DND-41 (cell line): ENCODE results near the gene LIM2.
"Not testable (repeated sequence)": the region's sequence is repeated elsewhere in the genome, so short reads cannot be mapped to it uniquely, and the experiment has no call there.

Experiments used
- ATAC-seq: fragments of 200-7000 bp; cut with Tn5 transposase; 3 replicates; pipeline ENCODE4 v1.9.1; 2021; ENCODE audit warnings: low read depth; ENCODE audit not compliant: insufficient read depth
- DNase-seq: peaks from one replicate; pipeline ENCODE4 v3.0.0-alpha.2; 2020
- H2AFZ ChIP-seq: 2 replicates; pipeline ENCODE4 v1.6.0; 2012; ENCODE audit warnings: low read depth, low read length
- H3K27ac ChIP-seq: 2 replicates; pipeline ENCODE4 v1.5.1; 2012; ENCODE audit warnings: low read length, inconsistent platforms
- H3K27me3 ChIP-seq: fragments of 200-600 bp; sonication (generic); 2 replicates; pipeline ENCODE4 v1.6.0; 2012; ENCODE audit warnings: low read length, mild to moderate bottlenecking, inconsistent platforms; ENCODE audit not compliant: insufficient read depth, poor library complexity
- H3K36me3 ChIP-seq: 2 replicates; pipeline ENCODE4 v1.5.1; 2012; ENCODE audit warnings: low read length, inconsistent platforms; ENCODE audit not compliant: insufficient read depth
- H3K4me1 ChIP-seq: 2 replicates; pipeline ENCODE4 v1.5.1; 2012; ENCODE audit warnings: mild to moderate bottlenecking, low read length; ENCODE audit not compliant: insufficient read depth
- H3K4me2 ChIP-seq: 2 replicates; pipeline ENCODE4 v1.6.0; 2012; ENCODE audit warnings: mild to moderate bottlenecking, moderate library complexity, low read length, inconsistent platforms; ENCODE audit not compliant: insufficient read depth
- H3K4me3 ChIP-seq, 2 experiments: fragments of 200-600 bp in 1 of 2; shearing (Covaris generic) in 1 of 2; 2 replicates each; pipeline ENCODE4 v1.5.1; 2012 to 2016; ENCODE audit warnings: inconsistent platforms in 2 of 2, low read length in 2 of 2, mild to moderate bottlenecking in 2 of 2, low read depth in 1 of 2, moderate library complexity in 1 of 2
- H3K79me2 ChIP-seq: 2 replicates; pipeline ENCODE4 v1.6.0; 2012; ENCODE audit warnings: low read length, inconsistent platforms; ENCODE audit not compliant: insufficient read depth
- H3K9ac ChIP-seq: 2 replicates; pipeline ENCODE4 v1.6.0; 2012; ENCODE audit warnings: low read depth, mild to moderate bottlenecking, inconsistent platforms, low read length, moderate library complexity
- H3K9me3 ChIP-seq: 2 replicates; pipeline ENCODE4 v1.5.1; 2012; ENCODE audit warnings: low read length, moderate library complexity, mild to moderate bottlenecking, inconsistent platforms; ENCODE audit not compliant: insufficient read depth, severe bottlenecking
- H4K20me1 ChIP-seq: 2 replicates; pipeline ENCODE4 v1.6.0; 2012; ENCODE audit warnings: low read length; ENCODE audit not compliant: insufficient read depth
- EZH2 ChIP-seq: IDR thresholded peaks from 3 replicates; pipeline ENCODE4 v1.6.1; 2012; ENCODE audit warnings: borderline replicate concordance, low read depth, mild to moderate bottlenecking, moderate library complexity, low read length, inconsistent platforms; ENCODE audit not compliant: severe bottlenecking
- TF ChIP-seq, protein P1 (sequence below): IDR thresholded peaks from 2 replicates; pipeline ENCODE4 v1.5.1; 2012; ENCODE audit warnings: borderline replicate concordance, low read length, moderate library complexity, mild to moderate bottlenecking; ENCODE audit not compliant: poor library complexity, severe bottlenecking; ENCODE audit errors: extremely low read depth

The LIM2 gene

DNA sequence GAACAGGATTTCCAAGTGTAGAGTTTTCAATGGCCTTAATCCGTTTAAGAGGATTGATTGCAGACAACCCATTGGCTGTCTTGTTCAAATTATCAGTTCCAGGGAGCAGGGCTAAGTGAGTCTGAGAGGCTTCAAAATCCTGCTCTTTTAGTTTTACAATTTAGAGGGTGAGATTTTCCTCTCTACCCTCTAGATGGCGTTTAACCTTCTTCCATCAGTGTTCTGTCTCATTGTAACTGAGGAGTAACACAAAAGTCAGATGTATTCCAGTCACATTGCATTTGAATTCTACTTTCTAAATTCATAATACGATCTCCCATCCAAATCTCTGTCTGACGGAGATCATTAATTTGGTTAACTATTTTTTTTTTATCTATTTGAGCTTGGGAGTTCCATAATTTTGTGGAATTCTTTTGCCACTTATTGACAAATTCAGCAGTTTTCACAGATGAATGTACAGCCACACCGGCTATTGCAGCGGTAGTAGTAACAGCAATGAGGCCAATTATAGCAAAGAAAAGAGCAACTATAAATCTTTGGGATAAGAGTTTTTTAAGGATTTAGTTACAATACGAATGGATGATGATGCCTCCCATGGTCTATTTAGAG is 10.4 kb upstream of the LIM2 start:
- Histone ChIP-seq H3K4me2 (no peak overlapping the region), H3K27ac (no peak overlapping the region), H4K20me1 (no peaks in the 10 kb centered on the region), H3K36me3 (no peaks in the 10 kb centered on the region), H2AFZ (no peak overlapping the region), H3K9ac (no peak overlapping the region), H3K79me2 (peaks cover 10% of the 10 kb centered on the region), H3K27me3 (no peaks in the 10 kb centered on the region), H3K4me1 (peaks cover 18% of the 10 kb centered on the region), H3K9me3 (peaks cover 11% of the 10 kb centered on the region), H3K4me3 (no peak overlapping the region)
- DNase-seq: no peak
- TF ChIP-seq, protein P1, sequence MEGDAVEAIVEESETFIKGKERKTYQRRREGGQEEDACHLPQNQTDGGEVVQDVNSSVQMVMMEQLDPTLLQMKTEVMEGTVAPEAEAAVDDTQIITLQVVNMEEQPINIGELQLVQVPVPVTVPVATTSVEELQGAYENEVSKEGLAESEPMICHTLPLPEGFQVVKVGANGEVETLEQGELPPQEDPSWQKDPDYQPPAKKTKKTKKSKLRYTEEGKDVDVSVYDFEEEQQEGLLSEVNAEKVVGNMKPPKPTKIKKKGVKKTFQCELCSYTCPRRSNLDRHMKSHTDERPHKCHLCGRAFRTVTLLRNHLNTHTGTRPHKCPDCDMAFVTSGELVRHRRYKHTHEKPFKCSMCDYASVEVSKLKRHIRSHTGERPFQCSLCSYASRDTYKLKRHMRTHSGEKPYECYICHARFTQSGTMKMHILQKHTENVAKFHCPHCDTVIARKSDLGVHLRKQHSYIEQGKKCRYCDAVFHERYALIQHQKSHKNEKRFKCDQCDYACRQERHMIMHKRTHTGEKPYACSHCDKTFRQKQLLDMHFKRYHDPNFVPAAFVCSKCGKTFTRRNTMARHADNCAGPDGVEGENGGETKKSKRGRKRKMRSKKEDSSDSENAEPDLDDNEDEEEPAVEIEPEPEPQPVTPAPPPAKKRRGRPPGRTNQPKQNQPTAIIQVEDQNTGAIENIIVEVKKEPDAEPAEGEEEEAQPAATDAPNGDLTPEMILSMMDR: peak; percentile 70
- no peak for TF ChIP-seq EZH2
- no peak for ATAC-seq

DNA sequence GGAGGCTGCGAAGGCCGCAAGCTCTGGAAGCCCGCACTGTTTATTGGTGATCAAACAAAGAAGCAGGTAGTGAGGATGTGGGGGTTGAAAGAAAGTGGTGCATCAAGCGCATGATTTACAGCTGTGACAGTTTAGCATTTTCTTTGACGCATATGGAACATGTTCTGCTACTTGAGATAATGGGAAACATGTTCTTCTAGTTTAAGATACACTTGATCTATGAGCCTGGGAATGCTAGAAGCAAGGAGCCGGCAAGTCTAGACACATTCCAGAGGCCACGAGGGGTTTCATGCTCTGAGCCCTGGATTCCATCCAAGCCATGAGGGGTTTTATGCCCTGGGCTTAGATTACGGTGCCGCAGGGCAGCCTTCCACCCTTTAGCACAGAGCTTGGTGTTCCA is 9.7 kb upstream of the LIM2 start:
- H3K27me3 ChIP-seq: not testable (repeated sequence)

DNA sequence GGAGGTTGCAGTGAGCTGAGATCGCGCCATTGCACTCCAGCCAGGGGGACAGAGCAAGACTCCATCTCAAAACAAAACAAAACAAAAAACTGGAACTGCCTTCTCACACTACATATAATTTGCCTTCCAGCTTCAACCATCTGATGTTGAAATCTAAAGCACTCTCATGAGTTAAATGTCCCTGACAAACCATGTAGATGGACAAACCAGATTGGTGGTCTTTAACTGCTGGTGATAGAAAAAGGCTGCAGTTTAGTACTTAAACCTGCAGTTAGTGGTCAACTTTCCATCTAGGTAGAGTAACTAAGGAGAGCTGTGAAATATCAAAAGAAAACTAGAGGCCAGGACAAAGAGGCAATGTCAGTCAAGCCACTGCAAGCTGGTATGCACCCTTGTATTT is 8.4 kb upstream of the LIM2 start:
- Histone ChIP-seq H3K9ac (no peak overlapping the region), H3K36me3 (no peaks in the 10 kb centered on the region), H3K79me2 (peaks cover 10% of the 10 kb centered on the region), H4K20me1 (no peaks in the 10 kb centered on the region), H3K4me3 (no peak overlapping the region), H3K9me3 (no peaks in the 10 kb centered on the region), H3K27ac (no peak overlapping the region), H3K27me3 (no peaks in the 10 kb centered on the region), H3K4me2 (no peak overlapping the region), H3K4me1 (peaks cover 18% of the 10 kb centered on the region), H2AFZ (no peak overlapping the region)
- TF ChIP-seq, protein P1: no peak
- TF ChIP-seq EZH2: no peak
- DNase-seq: no peak
- ATAC-seq: no peak

More for the DNA sequence above, 9.7 kb upstream of the LIM2 start:
- not testable (repeated sequence) for H2AFZ ChIP-seq, H3K36me3 ChIP-seq, H4K20me1 ChIP-seq, H3K9ac ChIP-seq, H3K79me2 ChIP-seq, H3K4me3 ChIP-seq, H3K27ac ChIP-seq, ATAC-seq, H3K4me2 ChIP-seq, DNase-seq
- H3K4me1 ChIP-seq: peaks cover 18% of the 10 kb centered on the region
- H3K9me3 ChIP-seq: peaks cover 11% of the 10 kb centered on the region

DNA sequence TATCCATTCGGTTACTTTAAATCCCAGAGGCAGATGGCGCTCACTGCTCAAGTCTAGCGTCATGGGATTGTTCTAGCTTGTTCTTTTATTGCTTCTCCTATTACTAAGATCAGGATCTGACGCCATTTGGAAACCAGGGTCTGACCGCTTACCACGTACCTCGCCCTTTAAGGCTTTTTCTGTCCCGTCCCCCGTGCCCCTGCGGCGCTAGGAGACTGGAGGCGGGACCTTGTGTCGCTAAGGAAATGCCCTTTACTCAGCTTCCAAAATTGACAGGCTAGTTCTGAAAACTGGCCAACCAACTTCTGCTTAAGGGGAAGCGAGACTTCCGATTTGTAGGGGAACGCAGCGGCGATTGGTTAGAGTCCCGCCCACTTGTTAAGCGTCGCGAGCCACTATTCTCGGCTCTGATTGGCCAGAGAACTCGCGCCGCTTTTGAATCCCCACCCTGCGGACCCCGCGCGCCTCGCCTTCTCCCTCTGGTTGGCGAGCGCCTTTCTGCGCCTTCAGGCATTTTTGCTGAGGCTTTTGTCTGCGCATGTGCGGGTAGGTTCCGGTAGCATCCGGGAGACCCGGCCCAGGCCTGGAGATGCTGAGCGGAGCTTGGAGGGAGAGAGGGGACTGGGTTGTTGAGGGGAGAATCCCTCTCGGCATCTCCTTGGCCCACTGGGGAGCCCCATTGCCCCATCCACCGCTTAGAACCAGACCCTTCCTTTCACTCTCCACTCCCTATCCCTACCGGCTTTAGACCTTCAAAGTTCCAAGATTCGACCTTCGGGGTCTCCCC is 6.5 kb upstream of the LIM2 start:
- Histone ChIP-seq H4K20me1 (no peaks in the 10 kb centered on the region), H3K4me3 (peak overlapping the region; percentile 53 to 67; a peak in 3 of 4 replicates), H3K36me3 (no peaks in the 10 kb centered on the region), H2AFZ (peak overlapping the region; percentile 65), H3K4me2 (peak overlapping the region; percentile 71), H3K79me2 (peaks cover 10% of the 10 kb centered on the region), H3K4me1 (peaks cover 18% of the 10 kb centered on the region), H3K27ac (peak overlapping the region; percentile 90), H3K9me3 (no peaks in the 10 kb centered on the region), H3K9ac (peak overlapping the region; percentile 84), H3K27me3 (no peaks in the 10 kb centered on the region)
- ATAC-seq: peak; percentile 91
- TF ChIP-seq, protein P1: peak; percentile 33
- no peak for TF ChIP-seq EZH2
- peak; percentile 98 for DNase-seq
